ENCODE data around the gene PLCB1.
"Not testable (repeated sequence)": the region's sequence is repeated elsewhere in the genome, so short reads cannot be mapped to it uniquely, and the experiment has no call there.

PLCB1 gene

GRCh38 chr20:8367689-8368088 is 235.6 kb downstream of the PLCB1 start:
- no peak for DNase-seq (ENCODE audit: low read depth in 2 of 2)

- DNase-seq (ENCODE audit: low read depth in 2 of 2): no peak
These were observed 236.6 kb downstream of the PLCB1 start for GRCh38 chr20:8368670-8369069.

- no peak for DNase-seq (ENCODE audit: low read depth in 2 of 2)
These were observed 237.2 kb downstream of the PLCB1 start for GRCh38 chr20:8369311-8369710.

GRCh38 chr20:8370774-8371173 is 238.7 kb downstream of the PLCB1 start:
- DNase-seq (ENCODE audit: low read depth in 2 of 2): no peak

GRCh38 chr20:8372824-8373380 is 240.8 kb downstream of the PLCB1 start:
- DNase-seq (ENCODE audit: low read depth in 2 of 2): no peak

- no peak for DNase-seq (ENCODE audit: low read depth in 2 of 2)
These were observed 241.5 kb downstream of the PLCB1 start for GRCh38 chr20:8373579-8373978.

GRCh38 chr20:8375898-8376297 is 243.8 kb downstream of the PLCB1 start:
- DNase-seq (ENCODE audit: low read depth in 2 of 2): no peak

GRCh38 chr20:8376940-8377339 is 244.9 kb downstream of the PLCB1 start:
- no peak for DNase-seq (ENCODE audit: low read depth in 2 of 2)

GRCh38 chr20:8379125-8379524 is 247.1 kb downstream of the PLCB1 start:
- not testable (repeated sequence) for DNase-seq (ENCODE audit: low read depth in 2 of 2)

- DNase-seq (ENCODE audit: low read depth in 2 of 2): no peak
These were observed 253.2 kb downstream of the PLCB1 start for GRCh38 chr20:8385247-8385646.

GRCh38 chr20:8386991-8387390 is 254.9 kb downstream of the PLCB1 start:
- no peak for DNase-seq (ENCODE audit: low read depth in 2 of 2)

- no peak for DNase-seq (ENCODE audit: low read depth in 2 of 2)
These were observed 256.1 kb downstream of the PLCB1 start for GRCh38 chr20:8388141-8388540.

- DNase-seq (ENCODE audit: low read depth in 2 of 2): no peak
These were observed 256.6 kb downstream of the PLCB1 start for GRCh38 chr20:8388707-8389106.

- DNase-seq (ENCODE audit: low read depth in 2 of 2): no peak
These were observed 257.4 kb downstream of the PLCB1 start for GRCh38 chr20:8389381-8390036.

- DNase-seq (ENCODE audit: low read depth in 2 of 2): no peak
These were observed 258.0 kb downstream of the PLCB1 start for GRCh38 chr20:8390037-8390433.

- no peak for DNase-seq (ENCODE audit: low read depth in 2 of 2)
These were observed 258.4 kb downstream of the PLCB1 start for GRCh38 chr20:8390500-8390899.

- DNase-seq (ENCODE audit: low read depth in 2 of 2): no peak
These were observed 261.3 kb downstream of the PLCB1 start for GRCh38 chr20:8393381-8393780.

GRCh38 chr20:8394308-8394945 is 262.4 kb downstream of the PLCB1 start:
- DNase-seq (ENCODE audit: low read depth in 2 of 2): no peak

GRCh38 chr20:8395956-8396355 is 263.9 kb downstream of the PLCB1 start:
- no peak for DNase-seq (ENCODE audit: low read depth in 2 of 2)

- DNase-seq (ENCODE audit: low read depth in 2 of 2): no peak
These were observed 266.4 kb downstream of the PLCB1 start for GRCh38 chr20:8398263-8399051.

GRCh38 chr20:8399947-8400346 is 267.9 kb downstream of the PLCB1 start:
- no peak for DNase-seq (ENCODE audit: low read depth in 2 of 2)

- DNase-seq (ENCODE audit: low read depth in 2 of 2): no peak
These were observed 268.4 kb downstream of the PLCB1 start for GRCh38 chr20:8400486-8400885.

- DNase-seq (ENCODE audit: low read depth in 2 of 2): no peak
These were observed 269.5 kb downstream of the PLCB1 start for GRCh38 chr20:8401556-8401955.
